ENCODE data around the gene IZUMO4.
A peak's percentile ranks its signal among the peaks of the same experiment; 100 is the strongest.

Gene IZUMO4

DNA sequence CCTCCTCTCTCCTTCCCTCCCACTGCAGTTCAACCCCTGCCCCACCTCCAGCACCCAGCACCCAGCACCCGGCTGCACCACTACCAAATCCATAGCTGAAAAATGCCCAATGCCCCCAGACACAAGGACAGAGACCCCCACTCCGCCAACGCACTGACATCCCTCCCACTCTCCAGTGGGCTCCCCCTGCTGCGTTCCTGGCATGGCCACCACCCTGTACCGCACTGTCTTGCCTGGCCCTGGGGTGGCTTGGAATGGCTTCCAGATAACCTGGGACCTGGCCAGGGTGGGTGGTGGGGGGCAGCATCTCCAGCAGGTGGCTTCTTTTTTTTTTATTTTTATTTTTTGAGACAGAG, 39.9 kb upstream of the IZUMO4 start:
- no peak for DNase-seq (ENCODE audit: extremely low spot score)
- ChIA-PET CTCF (interaction anchor here (0.6 kb wide), 1 partner anchor 13 kb away, joined by 3 read pairs; no protein-coding TSS in a partner anchor), POLR2A (no interaction called here)
- no peak for TF ChIP-seq FOXK2 (IDR thresholded peaks at IDR 0.05)
- TF ChIP-seq SP1 (IDR thresholded peaks at IDR 0.05), result no peak
- no peak for TF ChIP-seq TARDBP (IDR thresholded peaks at IDR 0.05)
- TF ChIP-seq, protein P1, sequence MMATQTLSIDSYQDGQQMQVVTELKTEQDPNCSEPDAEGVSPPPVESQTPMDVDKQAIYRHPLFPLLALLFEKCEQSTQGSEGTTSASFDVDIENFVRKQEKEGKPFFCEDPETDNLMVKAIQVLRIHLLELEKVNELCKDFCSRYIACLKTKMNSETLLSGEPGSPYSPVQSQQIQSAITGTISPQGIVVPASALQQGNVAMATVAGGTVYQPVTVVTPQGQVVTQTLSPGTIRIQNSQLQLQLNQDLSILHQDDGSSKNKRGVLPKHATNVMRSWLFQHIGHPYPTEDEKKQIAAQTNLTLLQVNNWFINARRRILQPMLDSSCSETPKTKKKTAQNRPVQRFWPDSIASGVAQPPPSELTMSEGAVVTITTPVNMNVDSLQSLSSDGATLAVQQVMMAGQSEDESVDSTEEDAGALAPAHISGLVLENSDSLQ (IDR thresholded peaks at IDR 0.05), result no peak
- no peak for TF ChIP-seq HDGF (IDR thresholded peaks at IDR 0.05; ENCODE audit: borderline replicate concordance)
- no peak for TF ChIP-seq CTBP1 (IDR thresholded peaks at IDR 0.05; ENCODE audit: borderline replicate concordance)
- no peak for TF ChIP-seq FOXM1 (IDR thresholded peaks at IDR 0.05; ENCODE audit: borderline replicate concordance)
- no peak for TF ChIP-seq L3MBTL2 (conservative IDR thresholded peaks at IDR 0.05)
- TF ChIP-seq ELF4 (IDR thresholded peaks at IDR 0.05), result no peak
- TF ChIP-seq NFRKB (IDR thresholded peaks at IDR 0.05), result no peak
- TF ChIP-seq LEF1 (IDR thresholded peaks at IDR 0.05; ENCODE audit: borderline replicate concordance), result no peak
- no peak for TF ChIP-seq BHLHE40 (IDR thresholded peaks at IDR 0.05; ENCODE audit: borderline replicate concordance)
- TF ChIP-seq FOXA1 (IDR thresholded peaks at IDR 0.05), result no peak
- TF ChIP-seq ZNF384 (IDR thresholded peaks at IDR 0.05), result no peak

DNA sequence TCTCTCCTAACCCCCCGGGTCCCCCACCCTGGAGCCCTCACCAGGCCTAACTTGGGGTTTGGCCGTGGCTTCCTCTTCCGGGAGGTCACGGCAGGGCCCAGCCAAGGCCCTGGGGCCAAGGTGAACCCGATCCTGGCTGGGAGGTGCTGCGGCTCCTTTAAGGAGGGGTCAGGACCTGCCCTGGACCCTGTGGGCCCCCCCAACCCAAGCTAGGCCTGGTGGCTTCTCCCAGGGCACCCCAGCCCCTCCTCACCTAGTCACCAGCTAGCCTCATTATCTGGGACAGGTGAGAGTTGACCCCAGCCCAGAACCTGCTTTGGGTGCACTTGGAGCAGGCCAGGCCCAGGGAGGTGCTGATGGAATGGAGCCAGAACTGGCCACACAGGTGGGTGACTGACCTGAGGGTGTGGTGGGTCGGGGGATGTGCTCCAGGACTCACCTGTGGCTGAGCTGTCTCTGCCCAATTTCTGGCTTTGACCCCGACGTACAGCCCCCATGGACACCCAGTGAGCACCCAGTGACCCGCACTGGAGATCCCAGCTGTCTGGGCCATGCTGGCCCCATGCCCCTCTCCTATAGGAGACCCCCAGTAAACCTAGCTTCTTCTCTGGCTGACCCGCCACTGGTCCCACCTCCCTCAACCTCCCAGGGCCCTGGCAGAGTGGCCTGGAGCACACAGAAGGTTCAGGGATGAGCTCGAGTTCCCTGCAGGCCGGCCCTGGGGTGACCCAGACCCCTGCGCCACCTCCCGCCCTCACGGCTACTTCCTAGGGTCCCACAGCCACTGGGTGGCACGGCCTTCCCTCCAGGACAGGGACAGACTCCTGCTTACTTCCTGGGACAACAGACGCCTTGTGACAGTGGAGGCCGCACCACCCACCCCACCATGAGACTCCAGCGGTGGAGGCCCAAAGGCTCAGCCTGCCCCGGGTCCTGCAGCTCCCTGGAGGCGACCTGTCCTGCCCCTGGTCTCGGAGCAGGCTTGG, 38.9 kb upstream of the IZUMO4 start:
- CTCF ChIA-PET, result no interaction called here
- no peak for TF ChIP-seq NFRKB (IDR thresholded peaks at IDR 0.05)
- TF ChIP-seq HDGF (IDR thresholded peaks at IDR 0.05; ENCODE audit: borderline replicate concordance), result no peak
- no peak for TF ChIP-seq L3MBTL2 (conservative IDR thresholded peaks at IDR 0.05)
- TF ChIP-seq FOXA1 (IDR thresholded peaks at IDR 0.05), result no peak
- TF ChIP-seq ELF4 (IDR thresholded peaks at IDR 0.05), result no peak
- TF ChIP-seq CTBP1 (IDR thresholded peaks at IDR 0.05; ENCODE audit: borderline replicate concordance), result no peak
- TF ChIP-seq SP1 (IDR thresholded peaks at IDR 0.05), result no peak
- no peak for TF ChIP-seq SUZ12 (IDR thresholded peaks at IDR 0.05)
- no peak for TF ChIP-seq ZNF384 (IDR thresholded peaks at IDR 0.05)
- POLR2A ChIA-PET, result no interaction called here
- no peak for DNase-seq (ENCODE audit: extremely low spot score)

DNA sequence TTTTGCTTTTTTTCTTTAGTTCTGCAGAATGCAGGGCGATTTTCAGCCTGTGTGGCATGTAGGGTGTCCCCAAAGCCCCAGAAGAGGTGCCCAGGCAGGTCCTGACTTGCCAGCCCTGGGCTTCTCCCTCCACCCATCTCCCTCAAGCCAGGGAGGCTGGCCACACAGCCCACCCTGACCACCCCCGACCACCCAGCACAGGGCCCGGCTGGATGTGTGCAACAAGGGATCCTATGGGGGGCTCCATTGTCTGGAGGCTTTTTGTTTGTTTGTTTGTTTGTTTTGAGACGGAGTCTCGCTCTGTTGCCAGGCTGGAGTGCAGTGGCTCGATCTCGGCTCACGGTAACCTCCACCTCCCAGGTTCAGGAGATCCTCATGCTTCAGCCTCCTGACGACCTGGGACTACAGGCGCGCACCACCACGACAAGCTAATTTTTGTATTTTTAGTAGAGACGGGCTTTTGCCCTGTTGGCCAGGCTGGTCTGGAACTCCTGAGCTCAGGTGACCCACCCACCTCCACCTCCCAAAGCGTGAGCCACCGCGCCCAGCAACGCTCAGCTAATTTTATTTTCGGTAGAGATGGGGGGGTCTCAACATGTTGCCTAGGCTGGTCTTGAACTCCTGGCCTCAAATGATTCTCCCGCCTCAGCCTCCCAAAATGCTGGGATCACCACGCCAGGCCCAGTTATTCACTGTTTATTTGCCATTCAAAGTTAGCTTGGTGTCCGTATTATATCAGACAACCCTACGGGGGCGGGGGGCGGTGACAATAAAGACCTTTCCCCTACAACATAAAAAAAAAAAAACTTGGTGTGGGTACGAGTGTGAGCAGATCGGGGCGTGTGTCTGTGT, 37.9 kb upstream of the IZUMO4 start:
- no peak for TF ChIP-seq TARDBP (IDR thresholded peaks at IDR 0.05)
- no peak for TF ChIP-seq NFRKB (IDR thresholded peaks at IDR 0.05)
- TF ChIP-seq, protein P1 (IDR thresholded peaks at IDR 0.05), result no peak
- no peak for TF ChIP-seq LEF1 (IDR thresholded peaks at IDR 0.05; ENCODE audit: borderline replicate concordance)
- TF ChIP-seq SUZ12 (IDR thresholded peaks at IDR 0.05), result no peak
- no peak for TF ChIP-seq L3MBTL2 (conservative IDR thresholded peaks at IDR 0.05)
- TF ChIP-seq HDGF (IDR thresholded peaks at IDR 0.05; ENCODE audit: borderline replicate concordance), result no peak
- TF ChIP-seq ELF4 (IDR thresholded peaks at IDR 0.05), result no peak
- no peak for TF ChIP-seq ARNT (IDR thresholded peaks at IDR 0.05)
- no peak for TF ChIP-seq CTBP1 (IDR thresholded peaks at IDR 0.05; ENCODE audit: borderline replicate concordance)
- TF ChIP-seq FOXA1 (IDR thresholded peaks at IDR 0.05), result no peak
- no peak for TF ChIP-seq SP1 (IDR thresholded peaks at IDR 0.05)
- no peak for TF ChIP-seq BHLHE40 (IDR thresholded peaks at IDR 0.05; ENCODE audit: borderline replicate concordance)
- TF ChIP-seq FOXM1 (IDR thresholded peaks at IDR 0.05; ENCODE audit: borderline replicate concordance), result no peak
- TF ChIP-seq ZNF384 (IDR thresholded peaks at IDR 0.05), result no peak
- TF ChIP-seq FOXK2 (IDR thresholded peaks at IDR 0.05), result no peak

DNA sequence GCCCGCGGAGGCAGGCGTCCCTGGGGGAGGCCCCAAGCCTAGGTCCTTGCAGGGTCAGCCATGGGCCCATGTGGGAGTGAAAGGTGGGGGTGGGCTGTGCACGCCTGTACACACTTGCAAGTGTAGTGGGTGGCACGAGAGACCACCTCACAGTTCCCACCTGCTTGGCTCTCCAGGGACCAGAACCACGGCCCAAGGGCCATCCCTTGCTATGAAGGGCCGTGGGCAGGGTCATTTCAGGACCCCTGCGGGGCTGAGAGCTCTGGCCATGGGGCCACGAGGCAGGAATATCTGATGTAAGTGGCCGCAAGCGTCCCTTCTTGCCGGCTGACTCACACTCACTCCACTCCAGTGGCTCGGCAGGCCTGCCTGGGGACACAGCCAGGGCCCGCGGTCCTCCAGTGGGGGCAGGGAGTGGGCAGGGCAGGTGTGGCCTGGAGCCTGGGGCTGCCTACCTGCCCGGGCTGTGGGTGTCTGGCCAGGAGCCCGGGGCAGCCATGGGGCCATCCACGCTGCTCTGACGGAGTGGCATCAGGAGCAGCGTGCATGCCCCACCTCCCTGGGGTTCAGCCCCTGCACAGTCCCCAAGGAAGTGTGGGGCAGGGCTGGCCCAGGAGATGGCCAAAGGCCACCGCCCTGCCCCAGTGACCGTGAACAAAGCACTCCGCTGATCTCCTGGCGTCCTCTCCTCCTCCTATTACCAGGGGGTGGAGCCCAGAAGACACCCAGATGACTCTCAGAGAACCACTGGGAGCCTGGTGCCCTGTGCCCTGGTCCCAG, 37.1 kb upstream of the IZUMO4 start:
- CTCF ChIA-PET, result no interaction called here
- DNase-seq (ENCODE audit: extremely low spot score), result no peak
- POLR2A ChIA-PET, result interaction anchor here (1.1 to 5.3 kb wide), 6 partner anchors 8 to 123 kb away, joined by 3 to 33 read pairs (median 8); partner anchors contain the start of gene MKNK2
- TF ChIP-seq HDGF (IDR thresholded peaks at IDR 0.05; ENCODE audit: borderline replicate concordance), result 0 out of 2 replicates have a peak, but pooled peaks have one; percentile 38
- 0 out of 2 replicates have a peak, but pooled peaks have one; percentile 18 for TF ChIP-seq L3MBTL2 (conservative IDR thresholded peaks at IDR 0.05)
- no peak for TF ChIP-seq TARDBP (IDR thresholded peaks at IDR 0.05)

More for the DNA sequence above, 37.9 kb upstream of the IZUMO4 start:
- ChIA-PET CTCF (interaction anchor here (0.6 kb wide), 1 partner anchor 161 kb away, joined by 3 read pairs; no protein-coding TSS in a partner anchor), POLR2A (interaction anchor here (1.1 to 5.3 kb wide), 5 partner anchors 7 to 122 kb away, joined by 3 to 33 read pairs (median 6); partner anchors contain the start of gene MKNK2)
- no peak for DNase-seq (ENCODE audit: extremely low spot score)

DNA sequence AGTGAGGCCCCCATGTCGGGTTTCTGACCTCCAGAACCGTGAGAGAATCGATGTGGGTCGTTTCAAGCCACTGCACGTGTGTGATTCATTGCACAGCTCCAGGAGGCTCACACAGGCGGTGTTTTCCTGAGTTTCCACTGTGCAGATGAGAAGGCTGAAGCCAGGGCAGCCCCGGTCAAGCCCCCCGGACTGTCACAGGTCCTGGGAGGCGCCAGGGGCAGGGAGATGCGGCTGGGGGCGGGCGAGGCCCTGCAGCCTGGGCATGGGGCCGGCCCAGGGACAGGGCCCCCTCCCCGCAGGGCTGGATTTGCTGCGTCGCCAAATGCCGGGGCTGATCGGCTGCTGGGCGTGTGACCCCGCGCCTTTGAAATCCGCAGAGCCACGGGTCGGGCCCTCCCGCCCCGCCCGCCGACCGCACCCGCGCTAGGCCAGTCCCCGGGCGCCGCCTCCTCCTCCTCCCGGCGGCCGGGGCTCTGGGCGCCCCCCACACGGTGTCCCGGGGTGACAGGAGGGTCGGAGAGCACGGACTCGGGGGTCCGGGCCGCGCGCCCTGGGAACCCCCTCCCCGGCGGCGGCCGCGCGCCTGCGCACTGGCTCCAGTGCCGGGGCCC, 35.7 kb upstream of the IZUMO4 start:
- peak; percentile 59 for TF ChIP-seq L3MBTL2 (conservative IDR thresholded peaks at IDR 0.05)
- no peak for TF ChIP-seq LEF1 (IDR thresholded peaks at IDR 0.05; ENCODE audit: borderline replicate concordance)
- ChIA-PET POLR2A (interaction anchor here (1.5 to 5.3 kb wide), 4 partner anchors 9 to 26 kb away, joined by 3 to 33 read pairs (median 10); partner anchors contain the start of gene MKNK2), CTCF (no interaction called here)
- DNase-seq (ENCODE audit: extremely low spot score), result no peak
